Measurements from ENCODE around the gene ZCCHC14.

ZCCHC14 gene

GRCh38 chr16:87463722-87464690, 28.8 kb downstream of the ZCCHC14 start:
- no peak overlapping the region for H3K4me3 ChIP-seq (ENCODE audit: low read depth, low read length)
- DNase-seq (ENCODE audit: low read depth), result peak; percentile 39

GRCh38 chr16:87461466-87461991, 31.3 kb downstream of the ZCCHC14 start:
- no peak for DNase-seq (ENCODE audit: low read depth)
- no peak overlapping the region for H3K4me3 ChIP-seq (ENCODE audit: low read depth, low read length)

GRCh38 chr16:87460936-87461335, 31.9 kb downstream of the ZCCHC14 start:
- no peak for DNase-seq (ENCODE audit: low read depth)
- no peak overlapping the region for H3K4me3 ChIP-seq (ENCODE audit: low read depth, low read length)

- DNase-seq (ENCODE audit: low read depth), result no peak
- no peak overlapping the region for H3K4me3 ChIP-seq (ENCODE audit: low read depth, low read length)
These were observed 33.0 kb downstream of the ZCCHC14 start for GRCh38 chr16:87459833-87460232.

- H3K4me3 ChIP-seq (ENCODE audit: low read depth, low read length), result no peak overlapping the region
- no peak for DNase-seq (ENCODE audit: low read depth)
These were observed 33.8 kb downstream of the ZCCHC14 start for GRCh38 chr16:87459027-87459426.

GRCh38 chr16:87458424-87458915, 34.4 kb downstream of the ZCCHC14 start:
- H3K4me3 ChIP-seq (ENCODE audit: low read depth, low read length), result no peak overlapping the region
- no peak for DNase-seq (ENCODE audit: low read depth)

- DNase-seq (ENCODE audit: low read depth), result peak; percentile 91
- no peak overlapping the region for H3K4me3 ChIP-seq (ENCODE audit: low read depth, low read length)
These were observed 35.0 kb downstream of the ZCCHC14 start for GRCh38 chr16:87457709-87458423.

- no peak for DNase-seq (ENCODE audit: low read depth)
- no peak overlapping the region for H3K4me3 ChIP-seq (ENCODE audit: low read depth, low read length)
These were observed 35.7 kb downstream of the ZCCHC14 start for GRCh38 chr16:87457061-87457611.

- no peak overlapping the region for H3K4me3 ChIP-seq (ENCODE audit: low read depth, low read length)
- no peak for DNase-seq (ENCODE audit: low read depth)
These were observed 38.4 kb downstream of the ZCCHC14 start for GRCh38 chr16:87454391-87454790.

- H3K4me3 ChIP-seq (ENCODE audit: low read depth, low read length), result no peak overlapping the region
- no peak for DNase-seq (ENCODE audit: low read depth)
These were observed 39.5 kb downstream of the ZCCHC14 start for GRCh38 chr16:87453326-87453725.

GRCh38 chr16:87451563-87452210, 41.1 kb downstream of the ZCCHC14 start:
- DNase-seq (ENCODE audit: low read depth), result no peak
- H3K4me3 ChIP-seq (ENCODE audit: low read depth, low read length), result no peak overlapping the region

GRCh38 chr16:87448866-87449265, 44.0 kb downstream of the ZCCHC14 start:
- H3K4me3 ChIP-seq (ENCODE audit: low read depth, low read length), result no peak overlapping the region
- no peak for DNase-seq (ENCODE audit: low read depth)

- DNase-seq (ENCODE audit: low read depth), result no peak
- H3K4me3 ChIP-seq (ENCODE audit: low read depth, low read length), result no peak overlapping the region
These were observed 45.5 kb downstream of the ZCCHC14 start for GRCh38 chr16:87447323-87447722.

- DNase-seq (ENCODE audit: low read depth), result no peak
- no peak overlapping the region for H3K4me3 ChIP-seq (ENCODE audit: low read depth, low read length)
These were observed 46.3 kb downstream of the ZCCHC14 start for GRCh38 chr16:87446479-87446878.

- DNase-seq (ENCODE audit: low read depth), result no peak
These were observed 47.3 kb downstream of the ZCCHC14 start for GRCh38 chr16:87445486-87445885.

GRCh38 chr16:87443964-87444363, 48.9 kb downstream of the ZCCHC14 start:
- no peak for DNase-seq (ENCODE audit: low read depth)
- H3K4me3 ChIP-seq (ENCODE audit: low read depth, low read length), result no peak overlapping the region

More at GRCh38 chr16:87445486-87445885, 47.3 kb downstream of the ZCCHC14 start:
- no peak overlapping the region for H3K4me3 ChIP-seq (ENCODE audit: low read depth, low read length)

- H3K4me3 ChIP-seq (ENCODE audit: low read depth, low read length), result no peak overlapping the region
- DNase-seq (ENCODE audit: low read depth), result no peak
These were observed 49.8 kb downstream of the ZCCHC14 start for GRCh38 chr16:87443016-87443415.

GRCh38 chr16:87442581-87442966, 50.2 kb downstream of the ZCCHC14 start:
- no peak for DNase-seq (ENCODE audit: low read depth)
- no peak overlapping the region for H3K4me3 ChIP-seq (ENCODE audit: low read depth, low read length)

GRCh38 chr16:87441886-87442580, 50.8 kb downstream of the ZCCHC14 start:
- H3K4me3 ChIP-seq (ENCODE audit: low read depth, low read length), result no peak overlapping the region
- no peak for DNase-seq (ENCODE audit: low read depth)

All from skeletal muscle cell (primary cell).